Measurements from ENCODE around the gene CFAP251.
"Not testable (repeated sequence)": the region's sequence is repeated elsewhere in the genome, so short reads cannot be mapped to it uniquely, and the experiment has no call there.

Gene CFAP251, protein sequence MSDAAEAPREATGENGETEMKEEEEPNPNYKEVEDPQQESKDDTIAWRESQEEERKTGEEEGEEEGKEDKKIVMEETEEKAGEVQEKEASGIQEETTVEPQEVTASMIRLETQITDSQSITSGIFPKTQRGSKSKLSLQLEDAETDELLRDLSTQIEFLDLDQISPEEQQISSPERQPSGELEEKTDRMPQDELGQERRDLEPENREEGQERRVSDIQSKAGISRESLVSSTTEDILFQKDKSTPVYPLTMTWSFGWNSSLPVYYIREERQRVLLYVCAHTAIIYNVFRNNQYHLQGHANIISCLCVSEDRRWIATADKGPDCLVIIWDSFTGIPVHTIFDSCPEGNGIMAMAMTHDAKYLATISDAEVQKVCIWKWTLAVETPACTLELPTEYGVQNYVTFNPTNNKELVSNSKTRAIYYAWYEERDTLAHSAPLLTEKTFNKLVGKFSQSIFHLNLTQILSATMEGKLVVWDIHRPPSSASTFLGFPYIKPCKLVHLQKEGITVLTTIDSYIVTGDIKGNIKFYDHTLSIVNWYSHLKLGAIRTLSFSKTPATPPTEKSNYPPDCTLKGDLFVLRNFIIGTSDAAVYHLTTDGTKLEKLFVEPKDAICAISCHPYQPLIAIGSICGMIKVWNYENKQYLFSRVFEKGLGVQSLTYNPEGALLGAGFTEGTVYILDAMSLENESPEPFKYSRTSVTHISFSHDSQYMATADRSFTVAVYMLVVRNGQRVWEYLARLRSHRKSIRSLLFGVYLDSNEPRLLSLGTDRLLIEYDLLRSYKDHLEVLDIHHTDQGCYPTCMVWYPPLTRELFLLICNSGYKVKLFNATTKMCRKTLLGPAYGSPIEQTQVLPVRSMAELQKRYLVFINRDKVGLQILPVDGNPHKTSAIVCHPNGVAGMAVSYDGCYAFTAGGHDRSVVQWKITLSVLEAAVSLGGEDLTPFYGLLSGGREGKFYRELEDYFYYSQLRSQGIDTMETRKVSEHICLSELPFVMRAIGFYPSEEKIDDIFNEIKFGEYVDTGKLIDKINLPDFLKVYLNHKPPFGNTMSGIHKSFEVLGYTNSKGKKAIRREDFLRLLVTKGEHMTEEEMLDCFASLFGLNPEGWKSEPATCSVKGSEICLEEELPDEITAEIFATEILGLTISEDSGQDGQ

DNA sequence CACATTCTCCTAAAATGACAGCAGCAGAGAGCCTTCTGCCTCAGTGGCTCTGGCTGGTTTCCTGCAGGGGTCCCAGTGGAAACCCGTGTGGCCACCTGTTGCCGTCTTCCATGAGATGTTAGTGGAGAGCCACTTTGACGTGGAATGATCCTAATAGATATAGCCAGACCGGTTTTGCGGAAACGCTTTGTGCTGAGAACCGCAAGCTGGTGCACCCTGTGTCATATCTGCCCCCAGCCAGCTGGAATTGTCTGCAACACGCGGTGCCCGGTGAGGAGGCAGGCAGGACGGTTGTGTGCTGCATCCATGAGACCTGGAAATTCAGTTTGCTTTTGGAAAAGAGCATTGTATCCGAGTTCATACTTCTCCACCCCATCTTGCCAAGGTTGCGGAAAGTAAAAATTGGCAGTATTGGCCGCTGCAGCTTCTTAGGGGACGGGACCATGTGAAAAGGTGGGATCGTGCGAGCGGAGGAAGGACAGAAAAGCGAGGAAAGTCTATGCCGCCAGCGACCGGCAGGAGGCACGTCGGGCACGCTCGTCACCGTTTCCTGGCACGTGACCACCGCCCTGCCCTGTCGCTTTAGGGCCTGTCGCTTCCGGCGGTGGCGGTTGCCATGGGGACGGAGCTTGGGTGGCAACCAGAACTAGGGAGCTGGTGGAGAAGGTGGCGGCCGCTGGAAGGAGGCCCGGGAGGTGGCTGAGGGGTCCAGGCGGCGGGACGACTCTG lies at the start of gene CFAP251:
CFAP251 (plus strand) TSS at position 643 of the 729 bp plus-strand sequence. CDS start 2,714 bp downstream, outside the sequence.
- peak; percentile 97 for DNase-seq

DNA sequence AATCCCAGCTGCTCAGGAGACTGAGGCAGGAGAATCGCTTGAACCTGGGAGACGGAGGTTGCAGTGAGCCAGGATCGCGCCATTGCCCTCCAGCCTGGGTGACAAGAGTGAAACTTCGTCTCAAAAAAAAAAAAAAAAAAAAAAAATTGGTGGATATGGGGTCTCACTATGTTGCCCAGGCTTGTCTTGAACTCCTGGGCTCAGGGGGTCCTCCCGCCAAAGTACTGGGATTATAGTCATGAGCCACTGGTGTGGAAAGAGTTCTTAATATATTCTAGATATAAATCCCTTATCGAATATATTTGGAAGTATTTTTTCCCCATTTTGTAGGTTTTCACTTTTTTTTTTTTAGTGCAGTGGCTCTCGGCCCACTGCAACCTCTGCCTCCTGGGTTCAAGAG lies 49.2 kb upstream of the CFAP251 start:
- DNase-seq: not testable (repeated sequence)

DNA sequence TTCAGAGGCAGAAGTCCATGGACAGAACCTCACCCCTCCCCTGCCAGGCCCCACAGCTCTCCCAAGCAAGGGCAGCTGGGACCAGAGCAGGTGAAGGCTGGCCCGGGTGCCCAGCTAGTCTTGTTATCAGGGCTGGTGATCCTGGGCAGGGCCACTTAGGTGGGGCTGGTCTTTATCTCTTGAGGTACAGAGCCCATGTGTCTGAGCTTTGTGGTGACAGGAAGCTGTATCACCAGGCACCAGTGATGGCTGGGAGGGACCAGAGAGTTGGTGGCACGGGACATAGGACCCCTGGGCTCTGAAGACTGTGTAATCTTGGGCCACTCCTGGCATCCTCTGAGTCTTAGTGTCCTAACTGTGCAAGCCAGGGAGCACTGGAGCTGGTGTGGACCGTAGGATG lies 46.9 kb upstream of the CFAP251 start:
- no peak for DNase-seq

DNA sequence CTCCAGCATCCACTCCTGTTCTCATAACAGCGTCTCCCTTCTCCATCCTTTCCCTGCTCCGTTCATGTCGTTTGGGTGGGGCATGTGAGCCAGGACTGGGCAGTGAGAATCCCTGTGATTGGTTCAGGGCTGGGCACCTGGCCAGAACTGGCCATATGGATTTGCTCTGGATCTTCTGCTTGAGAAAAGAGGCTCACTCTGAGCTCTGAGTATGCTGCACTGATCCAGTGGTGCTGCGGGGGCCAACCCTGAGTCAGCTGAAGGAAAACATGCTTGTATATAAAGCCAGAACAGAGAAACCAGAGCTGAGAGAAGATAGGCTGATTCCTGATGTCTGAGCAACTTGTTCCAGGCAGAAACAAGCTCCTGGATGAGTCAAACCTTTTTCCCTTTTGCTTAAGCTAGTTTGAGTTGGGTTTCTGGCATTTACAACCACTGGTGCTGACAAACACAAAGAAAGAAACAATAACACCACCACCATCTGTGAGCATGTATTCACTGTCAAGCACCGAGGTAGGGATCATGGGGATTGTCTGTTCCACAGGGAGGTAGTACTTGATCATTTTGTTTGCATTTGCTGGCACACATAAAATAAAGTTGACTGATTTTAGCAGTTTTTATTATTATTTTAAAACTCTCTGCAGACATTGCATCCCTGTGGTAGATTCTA lies 45.7 kb upstream of the CFAP251 start:
- no peak for DNase-seq

DNA sequence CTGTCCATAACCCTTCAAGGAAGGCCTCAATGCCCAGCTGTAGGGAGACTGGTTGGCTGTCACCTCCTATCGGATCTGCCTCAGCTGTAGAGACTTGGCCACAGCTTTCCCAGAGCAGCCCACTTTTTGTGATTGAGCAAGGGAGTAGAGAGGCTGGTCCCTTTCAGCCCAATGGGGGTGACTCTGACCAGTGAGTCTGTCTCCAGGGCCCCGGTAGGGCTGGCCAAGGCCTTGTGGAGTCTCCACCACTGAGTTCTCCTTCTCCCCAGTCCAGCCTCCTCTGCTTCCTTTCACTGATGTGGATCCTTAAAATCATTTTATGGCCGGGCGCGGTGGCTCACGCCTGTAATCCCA lies 45.2 kb upstream of the CFAP251 start:
- no peak for DNase-seq

DNA sequence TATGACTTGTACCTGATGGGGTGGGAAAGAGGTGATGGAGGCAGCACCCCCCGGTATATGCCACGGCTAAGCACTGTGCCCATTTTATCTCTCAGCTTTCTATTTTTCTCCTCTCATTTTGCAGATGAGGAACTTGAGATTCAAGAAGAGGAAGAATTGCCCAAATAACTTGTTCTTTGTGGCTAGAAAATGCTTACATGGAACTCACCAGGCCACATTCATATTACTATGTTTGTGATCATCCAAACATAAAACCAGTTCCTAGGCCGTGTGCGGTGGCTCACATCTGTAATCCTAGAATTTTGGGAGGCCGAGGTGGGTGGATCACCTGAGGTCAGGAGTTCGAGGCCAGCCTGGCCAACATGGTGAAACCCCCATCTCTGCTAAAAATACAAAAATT lies 44.3 kb upstream of the CFAP251 start:
- DNase-seq: no peak

DNA sequence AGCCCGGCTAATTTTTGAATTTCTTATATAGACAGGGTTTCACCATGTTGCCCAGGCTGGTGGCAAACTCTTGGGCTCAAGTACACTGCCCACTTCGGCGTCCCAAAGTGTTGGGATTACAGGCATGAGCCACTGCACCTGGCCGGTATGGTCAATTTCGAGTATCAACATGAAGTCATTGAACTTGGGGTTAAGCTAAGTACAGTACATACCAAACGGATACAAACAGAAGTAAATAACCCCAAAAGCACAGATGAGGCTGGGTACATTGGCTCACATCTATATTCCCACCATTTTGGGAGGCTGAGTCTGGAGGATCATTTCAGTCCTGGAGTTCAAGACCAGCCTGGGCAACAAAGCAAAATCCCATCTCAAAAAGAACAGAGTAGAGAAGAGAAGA lies 42.8 kb upstream of the CFAP251 start:
- no peak for DNase-seq

DNA sequence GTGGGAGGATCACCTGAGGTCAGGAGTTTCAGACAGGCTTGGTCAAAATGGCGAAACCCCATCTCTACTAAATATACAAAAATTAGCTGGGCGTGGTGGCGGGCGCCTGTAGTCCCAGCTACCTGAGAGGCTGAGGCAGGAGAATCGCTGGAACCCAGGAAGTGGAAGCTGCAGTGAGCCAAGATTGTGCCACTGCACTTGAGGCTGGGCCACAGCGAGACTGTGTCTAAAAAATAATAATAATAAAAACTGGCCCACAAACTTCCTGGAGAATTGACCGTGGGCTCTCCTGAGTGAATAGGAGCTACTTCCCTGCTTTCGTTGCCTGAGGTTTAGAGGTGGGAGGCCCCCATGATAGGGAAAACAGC lies 42.3 kb upstream of the CFAP251 start:
- not testable (repeated sequence) for DNase-seq

DNA sequence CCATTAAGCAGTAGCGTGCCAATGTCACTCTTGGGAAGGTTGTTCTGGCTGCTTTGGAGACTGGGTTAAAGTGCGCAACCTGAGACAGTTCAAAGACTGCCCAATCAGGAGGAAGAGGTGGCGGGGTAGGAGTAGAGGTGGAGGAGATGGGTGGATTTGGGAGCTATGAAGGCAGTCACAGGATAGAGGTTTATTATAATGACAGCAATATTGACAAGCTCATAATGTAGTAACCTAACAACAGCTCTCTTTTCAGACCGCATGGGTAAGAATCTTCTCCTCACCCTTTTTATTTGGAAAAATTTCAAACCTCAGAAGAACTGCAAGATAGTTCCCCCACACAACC lies 35.1 kb upstream of the CFAP251 start:
- DNase-seq: no peak

DNA sequence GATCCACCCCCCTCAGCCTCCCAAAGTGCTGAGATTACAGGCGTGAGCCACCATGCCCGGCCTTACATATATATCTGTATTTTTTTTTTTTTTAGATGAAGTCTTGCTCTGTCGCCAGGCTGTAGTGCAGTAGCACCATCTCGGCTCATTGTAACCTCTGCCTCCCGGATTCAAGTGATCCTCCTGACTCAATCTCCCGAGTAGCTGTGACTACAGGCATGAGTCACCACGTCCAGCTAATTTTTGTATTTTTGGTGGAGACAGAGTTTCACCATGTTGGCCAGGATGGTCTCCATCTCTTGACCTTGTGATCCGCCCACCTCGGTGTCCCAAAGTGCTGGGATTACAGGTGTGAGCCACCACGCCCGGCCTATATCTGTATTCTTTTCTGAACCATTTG lies 33.3 kb upstream of the CFAP251 start:
- DNase-seq: not testable (repeated sequence)

DNA sequence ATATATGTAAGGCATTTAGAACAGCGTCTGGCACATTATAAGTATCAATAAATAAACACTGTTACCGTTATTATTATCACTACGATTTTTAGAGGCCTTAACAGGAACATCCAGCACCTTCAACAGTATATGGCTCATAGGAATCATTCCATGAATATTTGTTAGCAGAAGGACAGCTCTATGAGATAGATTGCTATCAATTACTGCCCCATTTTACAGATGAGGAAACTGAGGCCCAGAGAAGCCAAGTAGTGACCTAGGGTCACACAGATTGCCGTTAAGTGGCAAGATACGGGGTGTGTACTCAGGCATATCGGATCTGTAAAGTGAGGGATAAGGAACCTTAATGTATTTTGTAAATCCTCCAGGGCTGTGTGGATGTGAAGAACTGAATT lies 30.3 kb upstream of the CFAP251 start:
- DNase-seq: no peak

DNA sequence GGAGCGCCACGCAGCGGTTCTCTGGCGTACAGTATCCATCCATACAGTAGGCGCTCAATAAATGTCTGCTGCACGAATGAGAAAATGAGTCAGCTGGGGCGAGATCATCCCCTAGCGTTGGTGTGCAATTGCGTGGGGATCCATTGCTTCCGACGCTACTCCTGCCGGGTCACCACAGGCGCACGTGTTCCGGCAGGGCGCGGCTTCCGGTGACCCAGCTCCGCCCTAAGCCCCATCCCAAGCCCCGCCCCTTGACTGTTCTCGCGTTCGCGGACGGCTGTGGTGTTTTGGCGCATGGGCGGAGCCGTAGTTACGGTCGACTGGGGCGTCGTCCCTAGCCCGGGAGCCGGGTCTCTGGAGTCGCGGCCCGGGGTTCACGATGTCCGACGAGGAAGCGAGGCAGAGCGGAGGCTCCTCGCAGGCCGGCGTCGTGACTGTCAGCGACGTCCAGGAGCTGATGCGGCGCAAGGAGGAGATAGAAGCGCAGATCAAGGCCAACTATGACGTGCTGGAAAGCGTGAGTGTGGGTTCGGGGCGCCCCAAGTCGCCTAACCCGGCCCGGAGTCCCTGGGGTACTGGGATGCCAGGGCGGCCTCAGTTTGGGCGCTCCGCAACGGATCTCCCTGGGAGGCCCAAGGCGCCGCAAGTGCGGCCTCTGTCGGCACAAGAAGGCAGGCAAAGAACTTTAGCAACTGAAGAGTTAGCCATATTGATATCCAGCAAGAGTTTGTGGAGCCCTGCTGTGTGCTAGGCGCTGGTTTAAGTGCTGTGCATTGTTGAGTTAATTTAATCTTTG lies 29.7 kb upstream of the CFAP251 start, which contains the start of gene PSMD9:
PSMD9 (plus strand) TSS at position 313 of the 796 bp plus-strand sequence; CDS start at position 380, 67 bp downstream.
- DNase-seq: peak; percentile 98

DNA sequence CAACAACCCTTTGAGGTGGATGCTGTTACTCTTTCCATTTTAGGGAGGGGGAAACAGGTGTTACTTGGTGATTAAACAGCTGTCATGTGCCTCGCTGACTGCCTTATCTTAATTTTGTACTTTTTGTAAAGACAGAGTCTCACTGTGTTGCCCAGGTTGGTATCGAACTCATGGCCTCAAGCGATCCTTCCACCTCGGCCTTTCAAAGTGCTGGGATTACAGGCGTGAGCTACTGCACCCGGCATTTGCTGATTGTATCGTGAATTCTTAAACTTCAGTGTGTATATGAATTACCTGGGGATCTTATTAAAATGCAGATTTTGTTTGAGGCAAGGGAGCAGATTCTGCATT lies 29.1 kb upstream of the CFAP251 start:
- DNase-seq: no peak

DNA sequence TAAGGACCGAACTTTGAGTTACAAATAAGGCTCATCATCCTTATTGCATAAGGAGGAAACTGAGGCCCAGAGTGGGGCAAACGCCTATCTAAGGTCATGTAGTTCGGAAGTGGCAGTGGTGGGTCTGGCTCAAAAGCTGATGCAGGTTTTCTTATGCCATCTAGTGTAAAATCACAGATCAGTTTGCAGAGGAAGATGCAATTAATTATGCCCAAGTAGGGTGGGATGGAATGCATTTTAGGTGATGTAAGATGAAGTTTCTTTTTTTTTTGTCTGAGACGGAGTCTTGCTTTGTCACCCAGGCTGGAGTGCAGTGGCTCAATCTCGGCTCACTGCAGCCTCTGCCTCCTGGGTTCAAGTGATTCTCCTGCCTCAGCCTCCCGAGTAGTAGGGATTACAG lies 28.7 kb upstream of the CFAP251 start:
- DNase-seq: not testable (repeated sequence)

DNA sequence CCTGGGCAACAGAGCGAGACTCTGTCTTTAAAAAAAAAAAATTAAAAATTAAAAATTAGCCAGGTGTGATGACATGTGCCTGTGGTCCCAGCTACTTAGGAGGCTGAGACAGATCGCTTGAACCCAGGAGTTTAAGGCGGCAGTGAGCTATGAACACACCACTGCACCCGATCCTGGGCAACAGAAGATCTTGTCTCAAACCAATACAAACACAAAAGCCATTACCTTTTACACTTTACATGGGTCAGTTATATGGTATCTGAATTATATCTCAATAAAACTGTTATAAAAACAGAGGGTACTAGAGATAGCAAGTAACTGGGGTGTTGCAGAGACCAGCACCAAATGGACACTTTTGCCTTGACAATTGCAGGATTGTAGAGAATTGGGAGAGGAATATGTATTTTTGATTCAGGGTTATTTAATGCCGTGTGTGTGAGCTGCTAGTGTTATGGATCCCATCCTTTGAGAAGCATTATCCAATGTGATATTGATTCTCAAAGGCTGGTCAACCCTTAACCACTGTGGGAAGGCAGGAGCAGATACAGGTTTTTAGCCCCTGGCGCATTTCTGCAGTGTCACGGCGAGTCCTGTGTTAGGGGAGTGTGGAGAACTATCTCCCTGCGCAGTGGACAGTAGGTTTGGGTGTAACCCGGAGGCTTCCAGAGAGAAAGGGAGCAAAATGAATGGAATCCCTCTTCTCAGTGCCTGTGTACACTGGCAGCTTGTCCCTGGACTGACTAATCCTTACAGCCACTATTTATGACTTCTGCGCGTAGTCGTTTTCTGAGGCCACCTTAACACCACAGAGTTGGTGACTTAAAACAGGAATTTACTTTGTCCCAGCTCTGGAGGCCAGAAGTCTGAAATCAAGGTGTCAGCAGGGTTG lies 25.5 kb upstream of the CFAP251 start:
- no peak for DNase-seq

DNA sequence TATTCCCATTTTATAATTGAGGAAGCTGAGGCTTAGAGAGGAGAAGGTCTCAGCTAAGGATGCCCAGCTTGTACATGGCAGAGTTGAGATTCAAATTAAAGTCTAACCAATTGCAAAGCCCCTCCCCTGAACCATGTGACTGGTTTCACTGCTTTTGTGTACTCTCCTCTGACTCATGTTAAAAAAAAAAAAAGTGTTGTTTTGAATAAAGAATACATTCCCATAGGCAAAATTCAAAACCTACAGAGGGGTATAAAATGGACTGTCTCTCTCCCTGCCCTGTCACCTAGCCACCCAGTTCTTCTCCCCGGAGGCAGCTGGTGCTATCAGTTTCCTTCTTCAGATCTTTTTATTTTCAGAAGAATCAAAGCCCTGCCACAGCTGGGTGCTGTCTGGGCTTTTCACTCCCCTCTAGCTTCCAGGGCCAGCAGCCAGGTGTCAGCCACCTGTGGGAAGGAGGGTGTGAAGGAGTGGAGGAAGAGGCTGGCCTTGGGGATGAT lies 24.4 kb upstream of the CFAP251 start:
- no peak for DNase-seq

DNA sequence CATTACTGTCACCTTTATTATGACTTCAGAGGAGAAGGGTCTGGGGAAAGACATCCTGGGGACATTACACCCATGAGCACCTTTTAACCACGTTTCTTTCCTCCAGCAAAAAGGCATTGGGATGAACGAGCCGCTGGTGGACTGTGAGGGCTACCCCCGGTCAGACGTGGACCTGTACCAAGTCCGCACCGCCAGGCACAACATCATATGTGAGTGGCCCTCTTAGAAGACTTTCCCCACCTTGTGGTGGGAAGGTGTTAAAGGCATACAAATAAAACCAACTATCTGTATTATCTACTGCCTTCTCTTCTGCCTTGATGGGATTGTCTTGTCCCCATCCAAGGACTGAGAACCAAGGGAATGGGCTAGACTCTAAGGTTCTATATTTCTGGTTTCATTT lies 23.8 kb upstream of the CFAP251 start:
- DNase-seq: no peak

DNA sequence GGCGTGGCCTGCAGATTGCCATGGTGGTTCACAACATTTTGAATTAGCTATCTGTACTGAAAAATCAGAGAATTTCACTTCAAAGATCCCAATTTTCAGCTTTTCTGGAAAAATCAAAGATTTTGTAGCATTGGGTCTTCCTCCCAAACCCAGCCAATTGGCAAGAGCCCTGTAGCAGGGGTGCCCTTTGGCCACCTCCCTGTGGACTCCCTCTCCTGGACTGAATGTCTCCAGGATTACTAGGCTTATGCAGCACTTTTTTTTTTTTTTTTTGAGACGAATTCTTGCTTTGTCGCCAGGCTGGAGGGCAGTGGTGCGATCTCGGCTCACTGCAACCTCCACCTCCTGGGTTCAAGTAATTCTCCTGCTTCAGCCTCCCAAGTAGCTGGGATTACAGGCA lies 20.1 kb upstream of the CFAP251 start:
- no peak for DNase-seq

DNA sequence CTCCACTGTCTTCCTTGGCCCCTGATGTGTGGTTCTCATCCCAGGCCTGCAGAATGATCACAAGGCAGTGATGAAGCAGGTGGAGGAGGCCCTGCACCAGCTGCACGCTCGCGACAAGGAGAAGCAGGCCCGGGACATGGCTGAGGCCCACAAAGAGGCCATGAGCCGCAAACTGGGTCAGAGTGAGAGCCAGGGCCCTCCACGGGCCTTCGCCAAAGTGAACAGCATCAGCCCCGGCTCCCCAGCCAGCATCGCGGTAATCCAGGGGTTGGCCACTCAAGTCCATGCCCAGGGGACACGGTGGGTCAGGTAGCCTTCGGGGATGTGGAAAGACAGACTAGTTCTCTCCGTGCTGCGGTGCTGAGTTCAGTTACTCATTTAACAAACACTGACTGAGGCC lies 18.8 kb upstream of the CFAP251 start:
- DNase-seq: no peak

DNA sequence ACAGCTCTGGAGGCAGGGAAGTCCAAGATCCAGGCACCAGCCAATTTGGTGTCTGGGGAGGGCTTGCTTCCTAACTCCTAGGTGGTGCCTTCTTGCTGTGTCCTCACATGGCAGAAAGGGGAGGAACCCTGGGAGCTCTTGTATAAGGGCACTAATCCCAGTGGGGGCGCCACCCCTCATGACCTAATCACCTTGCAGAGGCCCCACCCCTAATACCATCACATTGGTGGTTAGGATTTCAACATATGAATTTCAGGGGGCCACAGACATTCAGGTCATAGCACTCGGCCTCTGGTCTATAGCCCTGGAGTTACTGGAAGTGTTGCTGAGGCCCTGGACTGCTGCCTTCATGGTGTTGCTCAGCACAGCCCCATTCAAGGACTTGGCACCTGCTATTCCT lies 15.2 kb upstream of the CFAP251 start:
- no peak for DNase-seq

Measured in activated gamma-delta T cell treated with Interleukin-2 at 50 U/mL for 16 hours (primary cell).